HepG2 (cell line): ENCODE measurements around the gene C11orf86. TPM values are rescaled to one million over a fixed set of nuclear protein-coding genes. Genes with fewer than 3 reads are reported as not detected.

ENCODE experiments used
- ADNP ChIP-seq: sonication (generic); formaldehyde crosslinking; IDR thresholded peaks from 2 replicates; pipeline ENCODE4 v1.4.0; 2020; ENCODE audit warnings: missing genetic modification reagents
- CEBPB ChIP-seq: IDR thresholded peaks from 2 replicates; pipeline ENCODE4 v1.6.1; 2011; ENCODE audit warnings: low read depth, low read length, improper control_type of control experiment, borderline replicate concordance
- CENPX ChIP-seq: sonication (generic); formaldehyde crosslinking; IDR thresholded peaks from 2 replicates; pipeline ENCODE4 v1.9.0; 2021; ENCODE audit warnings: mild to moderate bottlenecking, missing genetic modification reagents, moderate library complexity
- EP300 ChIP-seq, 3 experiments: sonication (generic) in 1 of 3; formaldehyde crosslinking in 1 of 3; IDR thresholded peaks; 2 replicates each; pipeline versions ENCODE4 v1.5.1 to v1.6.1; 2011 to 2020; ENCODE audit warnings: low read depth in 2 of 3, low read length in 2 of 3, borderline replicate concordance in 1 of 3, improper control_type of control experiment in 1 of 3, mild to moderate bottlenecking in 1 of 3, missing genetic modification reagents in 1 of 3, moderate library complexity in 1 of 3
- FOXP1 ChIP-seq, 2 experiments: fragments of 450-650 bp in 1 of 2; IDR thresholded peaks; 2 replicates each; pipeline ENCODE4 v1.6.1; 2017 to 2018; ENCODE audit warnings: antibody characterized with exemption in 1 of 2
- HNRNPLL ChIP-seq: fragments of 200-400 bp; formaldehyde crosslinking; IDR thresholded peaks from 2 replicates; pipeline ENCODE4 v1.6.1; 2017; ENCODE audit warnings: mild to moderate bottlenecking, low read depth, low read length; ENCODE audit not compliant: poor library complexity, severe bottlenecking
- NR2F2 ChIP-seq: IDR thresholded peaks from 2 replicates; pipeline ENCODE4 v1.6.1; 2012; ENCODE audit warnings: low read depth, inconsistent platforms, borderline replicate concordance
- SNAI1 ChIP-seq: sonication (generic); formaldehyde crosslinking; IDR thresholded peaks from 2 replicates; pipeline ENCODE4 v1.5.0; 2020; ENCODE audit warnings: mild to moderate bottlenecking, missing genetic modification reagents, borderline replicate concordance
- STAT5B ChIP-seq: sonication (generic); formaldehyde crosslinking; IDR thresholded peaks from 2 replicates; pipeline ENCODE4 v1.4.0; 2020; ENCODE audit warnings: missing genetic modification reagents
- TOE1 ChIP-seq: sonication (generic); formaldehyde crosslinking; IDR thresholded peaks from 2 replicates; pipeline ENCODE4 v1.4.0; 2020; ENCODE audit warnings: mild to moderate bottlenecking, missing genetic modification reagents
- U2AF1 ChIP-seq: fragments of 200-400 bp; formaldehyde crosslinking; optimal IDR thresholded peaks from 2 replicates; pipeline ENCODE3; 2017; ENCODE audit warnings: mild to moderate bottlenecking, low read depth, low read length
- ZFAT ChIP-seq: sonication (generic); formaldehyde crosslinking; conservative IDR thresholded peaks from 2 replicates; pipeline ENCODE4 v1.8.1; 2023; ENCODE audit warnings: missing genetic modification reagents, inconsistent platforms
- ZNF121 ChIP-seq: sonication (generic); formaldehyde crosslinking; IDR thresholded peaks from 2 replicates; pipeline ENCODE4 v1.5.0; 2020; ENCODE audit warnings: mild to moderate bottlenecking, missing genetic modification reagents
- ZNF3 ChIP-seq: IDR thresholded peaks from 2 replicates; pipeline ENCODE4 v1.7.0; 2017; ENCODE audit warnings: inconsistent platforms
- ZNF672 ChIP-seq: sonication (generic); formaldehyde crosslinking; IDR thresholded peaks from 2 replicates; pipeline ENCODE4 v1.8.1; 2022; ENCODE audit warnings: missing genetic modification reagents
- ZSCAN31 ChIP-seq: sonication (generic); formaldehyde crosslinking; IDR thresholded peaks from 2 replicates; pipeline ENCODE4 v1.5.0; 2020; ENCODE audit warnings: low read depth, mild to moderate bottlenecking, missing genetic modification reagents
- polyA plus RNA-seq, 8 experiments: library from polyadenylated mRNA; depleted of rRNA in 3 of 8; stranded (reverse) in 7 of 8; unstranded in 1 of 8; fragments of >200 nt; fragmentation: Illumina TruSeq in 4 of 8; extraction: Trizol in 4 of 8; gene quantifications; 2 replicates each; pipeline versions ENCODE4 v1.2.1 to v1.2.3, GENCODE V29; 2011 to 2016; ENCODE audit warnings: low read depth in 4 of 8, missing spikeins in 1 of 8, mixed read lengths in 1 of 8; ENCODE audit not compliant: insufficient read depth in 1 of 8
- total RNA-seq, 5 experiments: library from RNA; depleted of rRNA; stranded (reverse); fragments of >200 nt; fragmentation: Illumina TruSeq; extraction: Trizol; gene quantifications; 2 replicates each; pipeline ENCODE4 v1.2.3, GENCODE V29; 2016; ENCODE audit warnings: low read depth in 1 of 5
- TF ChIP-seq, protein P1 (sequence below): sonication (generic); formaldehyde crosslinking; IDR thresholded peaks from 2 replicates; pipeline ENCODE4 v1.4.0; 2020; ENCODE audit warnings: missing genetic modification reagents
- TF ChIP-seq, protein P2 (sequence below): sonication (generic); formaldehyde crosslinking; IDR thresholded peaks from 2 replicates; pipeline ENCODE4 v1.8.0; 2022; ENCODE audit warnings: mild to moderate bottlenecking, missing genetic modification reagents, moderate library complexity
- TF ChIP-seq, protein P3 (sequence below): sonication (generic); formaldehyde crosslinking; IDR thresholded peaks from 2 replicates; pipeline ENCODE4 v1.5.0; 2020; ENCODE audit warnings: missing genetic modification reagents, mild to moderate bottlenecking, borderline replicate concordance
- TF ChIP-seq, protein P4 (sequence below): sonication (generic); formaldehyde crosslinking; IDR thresholded peaks from 2 replicates; pipeline ENCODE4 v1.5.0; 2020; ENCODE audit warnings: mild to moderate bottlenecking, missing genetic modification reagents

Gene C11orf86
- total and polyA plus RNA-seq, 2 of the 13 experiments (the other 11 are each of a cell fraction or from before 2014, with no cell fraction given): 0.11 to 0.18 TPM

DNA sequence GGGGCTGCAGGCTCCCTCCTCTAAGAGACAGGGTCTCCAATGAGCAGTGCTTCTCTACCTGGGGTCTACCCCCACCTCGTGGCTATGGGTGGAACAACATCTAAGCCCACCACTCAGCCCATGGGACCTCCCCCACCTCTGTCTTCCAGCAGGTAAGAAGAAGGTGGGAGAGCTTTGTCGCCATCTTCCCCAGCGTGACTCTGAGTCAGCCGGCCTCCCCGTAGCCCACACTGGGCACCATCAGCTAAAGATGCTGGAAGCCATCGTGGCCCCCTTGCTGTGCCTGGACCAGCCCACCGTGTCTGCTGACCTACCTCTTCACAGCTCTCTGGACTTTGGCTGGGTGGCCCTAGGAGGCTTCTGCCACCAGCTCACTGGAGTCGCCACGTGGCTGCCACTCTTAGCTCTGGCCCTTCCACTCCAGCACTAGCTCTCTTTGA lies 944 bp downstream of the C11orf86 start (continued):
- TF ChIP-seq, protein P1, sequence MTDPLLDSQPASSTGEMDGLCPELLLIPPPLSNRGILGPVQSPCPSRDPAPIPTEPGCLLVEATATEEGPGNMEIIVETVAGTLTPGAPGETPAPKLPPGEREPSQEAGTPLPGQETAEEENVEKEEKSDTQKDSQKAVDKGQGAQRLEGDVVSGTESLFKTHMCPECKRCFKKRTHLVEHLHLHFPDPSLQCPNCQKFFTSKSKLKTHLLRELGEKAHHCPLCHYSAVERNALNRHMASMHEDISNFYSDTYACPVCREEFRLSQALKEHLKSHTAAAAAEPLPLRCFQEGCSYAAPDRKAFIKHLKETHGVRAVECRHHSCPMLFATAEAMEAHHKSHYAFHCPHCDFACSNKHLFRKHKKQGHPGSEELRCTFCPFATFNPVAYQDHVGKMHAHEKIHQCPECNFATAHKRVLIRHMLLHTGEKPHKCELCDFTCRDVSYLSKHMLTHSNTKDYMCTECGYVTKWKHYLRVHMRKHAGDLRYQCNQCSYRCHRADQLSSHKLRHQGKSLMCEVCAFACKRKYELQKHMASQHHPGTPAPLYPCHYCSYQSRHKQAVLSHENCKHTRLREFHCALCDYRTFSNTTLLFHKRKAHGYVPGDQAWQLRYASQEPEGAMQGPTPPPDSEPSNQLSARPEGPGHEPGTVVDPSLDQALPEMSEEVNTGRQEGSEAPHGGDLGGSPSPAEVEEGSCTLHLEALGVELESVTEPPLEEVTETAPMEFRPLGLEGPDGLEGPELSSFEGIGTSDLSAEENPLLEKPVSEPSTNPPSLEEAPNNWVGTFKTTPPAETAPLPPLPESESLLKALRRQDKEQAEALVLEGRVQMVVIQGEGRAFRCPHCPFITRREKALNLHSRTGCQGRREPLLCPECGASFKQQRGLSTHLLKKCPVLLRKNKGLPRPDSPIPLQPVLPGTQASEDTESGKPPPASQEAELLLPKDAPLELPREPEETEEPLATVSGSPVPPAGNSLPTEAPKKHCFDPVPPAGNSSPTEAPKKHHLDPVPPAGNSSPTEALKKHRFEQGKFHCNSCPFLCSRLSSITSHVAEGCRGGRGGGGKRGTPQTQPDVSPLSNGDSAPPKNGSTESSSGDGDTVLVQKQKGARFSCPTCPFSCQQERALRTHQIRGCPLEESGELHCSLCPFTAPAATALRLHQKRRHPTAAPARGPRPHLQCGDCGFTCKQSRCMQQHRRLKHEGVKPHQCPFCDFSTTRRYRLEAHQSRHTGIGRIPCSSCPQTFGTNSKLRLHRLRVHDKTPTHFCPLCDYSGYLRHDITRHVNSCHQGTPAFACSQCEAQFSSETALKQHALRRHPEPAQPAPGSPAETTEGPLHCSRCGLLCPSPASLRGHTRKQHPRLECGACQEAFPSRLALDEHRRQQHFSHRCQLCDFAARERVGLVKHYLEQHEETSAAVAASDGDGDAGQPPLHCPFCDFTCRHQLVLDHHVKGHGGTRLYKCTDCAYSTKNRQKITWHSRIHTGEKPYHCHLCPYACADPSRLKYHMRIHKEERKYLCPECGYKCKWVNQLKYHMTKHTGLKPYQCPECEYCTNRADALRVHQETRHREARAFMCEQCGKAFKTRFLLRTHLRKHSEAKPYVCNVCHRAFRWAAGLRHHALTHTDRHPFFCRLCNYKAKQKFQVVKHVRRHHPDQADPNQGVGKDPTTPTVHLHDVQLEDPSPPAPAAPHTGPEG (CRISPR knock-in tag): no peak
- TF ChIP-seq CENPX (CRISPR knock-in tag) (no peak), EP300 (IDR thresholded peaks at IDR 0.05; ENCODE audit: low read depth in 2 of 2, low read length in 2 of 2) (no peak), EP300 (CRISPR knock-in tag; IDR thresholded peaks at IDR 0.05; ENCODE audit: borderline replicate concordance) (no peak), SNAI1 (CRISPR knock-in tag) (no peak), HNRNPLL (no peak), U2AF1 (no peak), ZNF121 (CRISPR knock-in tag) (no peak), ADNP (CRISPR knock-in tag) (no peak), ZFAT (CRISPR knock-in tag) (no peak), TOE1 (CRISPR knock-in tag) (no peak), ZNF672 (CRISPR knock-in tag) (no peak), FOXP1 (IDR thresholded peaks at IDR 0.05) (no peak), FOXP1 (CRISPR knock-in tag; IDR thresholded peaks at IDR 0.05) (no peak), ZNF3 (CRISPR knock-in tag) (no peak), STAT5B (CRISPR knock-in tag) (no peak), NR2F2 (no peak), CEBPB (no peak), ZSCAN31 (CRISPR knock-in tag) (no peak)
- TF ChIP-seq, protein P2, sequence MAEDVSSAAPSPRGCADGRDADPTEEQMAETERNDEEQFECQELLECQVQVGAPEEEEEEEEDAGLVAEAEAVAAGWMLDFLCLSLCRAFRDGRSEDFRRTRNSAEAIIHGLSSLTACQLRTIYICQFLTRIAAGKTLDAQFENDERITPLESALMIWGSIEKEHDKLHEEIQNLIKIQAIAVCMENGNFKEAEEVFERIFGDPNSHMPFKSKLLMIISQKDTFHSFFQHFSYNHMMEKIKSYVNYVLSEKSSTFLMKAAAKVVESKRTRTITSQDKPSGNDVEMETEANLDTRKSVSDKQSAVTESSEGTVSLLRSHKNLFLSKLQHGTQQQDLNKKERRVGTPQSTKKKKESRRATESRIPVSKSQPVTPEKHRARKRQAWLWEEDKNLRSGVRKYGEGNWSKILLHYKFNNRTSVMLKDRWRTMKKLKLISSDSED (CRISPR knock-in tag): no peak
- TF ChIP-seq, protein P3, sequence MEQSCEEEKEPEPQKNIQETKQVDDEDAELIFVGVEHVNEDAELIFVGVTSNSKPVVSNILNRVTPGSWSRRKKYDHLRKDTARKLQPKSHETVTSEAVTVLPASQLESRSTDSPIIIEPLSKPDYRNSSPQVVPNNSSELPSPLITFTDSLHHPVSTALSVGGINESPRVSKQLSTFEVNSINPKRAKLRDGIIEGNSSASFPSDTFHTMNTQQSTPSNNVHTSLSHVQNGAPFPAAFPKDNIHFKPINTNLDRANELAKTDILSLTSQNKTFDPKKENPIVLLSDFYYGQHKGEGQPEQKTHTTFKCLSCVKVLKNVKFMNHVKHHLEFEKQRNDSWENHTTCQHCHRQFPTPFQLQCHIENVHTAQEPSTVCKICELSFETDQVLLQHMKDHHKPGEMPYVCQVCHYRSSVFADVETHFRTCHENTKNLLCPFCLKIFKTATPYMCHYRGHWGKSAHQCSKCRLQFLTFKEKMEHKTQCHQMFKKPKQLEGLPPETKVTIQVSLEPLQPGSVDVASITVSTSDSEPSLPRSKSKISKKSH (CRISPR knock-in tag): peak; percentile 40
- TF ChIP-seq, protein P4, sequence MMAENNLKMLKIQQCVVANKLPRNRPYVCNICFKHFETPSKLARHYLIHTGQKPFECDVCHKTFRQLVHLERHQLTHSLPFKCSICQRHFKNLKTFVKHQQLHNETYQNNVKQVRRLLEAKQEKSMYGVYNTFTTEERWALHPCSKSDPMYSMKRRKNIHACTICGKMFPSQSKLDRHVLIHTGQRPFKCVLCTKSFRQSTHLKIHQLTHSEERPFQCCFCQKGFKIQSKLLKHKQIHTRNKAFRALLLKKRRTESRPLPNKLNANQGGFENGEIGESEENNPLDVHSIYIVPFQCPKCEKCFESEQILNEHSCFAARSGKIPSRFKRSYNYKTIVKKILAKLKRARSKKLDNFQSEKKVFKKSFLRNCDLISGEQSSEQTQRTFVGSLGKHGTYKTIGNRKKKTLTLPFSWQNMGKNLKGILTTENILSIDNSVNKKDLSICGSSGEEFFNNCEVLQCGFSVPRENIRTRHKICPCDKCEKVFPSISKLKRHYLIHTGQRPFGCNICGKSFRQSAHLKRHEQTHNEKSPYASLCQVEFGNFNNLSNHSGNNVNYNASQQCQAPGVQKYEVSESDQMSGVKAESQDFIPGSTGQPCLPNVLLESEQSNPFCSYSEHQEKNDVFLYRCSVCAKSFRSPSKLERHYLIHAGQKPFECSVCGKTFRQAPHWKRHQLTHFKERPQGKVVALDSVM (CRISPR knock-in tag): no peak
